GM23338 (cell line): Measurements from ENCODE around the gene EXOSC1.

Experiments
- CREB1 ChIP-seq: fragments of 250-450 bp; sonication (Bioruptor Pico); IDR thresholded peaks from 2 replicates; pipeline ENCODE4 v1.5.0; 2020; ENCODE audit warnings: low read depth, mild to moderate bottlenecking, moderate library complexity
- EZH2 ChIP-seq: fragments of 200-600 bp; sonication (generic); IDR thresholded peaks from one replicate; pipeline ENCODE4 v1.8.0; 2017; ENCODE audit warnings: antibody characterized with exemption, mild to moderate bottlenecking, low read depth; ENCODE audit not compliant: unreplicated experiment
- POLR2AphosphoS5 ChIP-seq: IDR thresholded peaks from 2 replicates; pipeline ENCODE4 v1.6.1; 2016; ENCODE audit warnings: antibody characterized with exemption, low read depth
- TF ChIP-seq, protein P1 (sequence below), 2 experiments: fragments of 200-600 bp in 1 of 2; sonication (generic) in 1 of 2; conservative IDR thresholded peaks; 2 replicates each; pipeline versions ENCODE4 v1.5.1 to v1.6.1; 2016 to 2017; ENCODE audit warnings: antibody characterized with exemption in 2 of 2, low read depth in 2 of 2, mild to moderate bottlenecking in 2 of 2, moderate library complexity in 1 of 2
- TF ChIP-seq, protein P2 (sequence below): IDR thresholded peaks from one replicate; pipeline ENCODE4 v1.6.1; 2018; ENCODE audit warnings: antibody characterized with exemption; ENCODE audit not compliant: unreplicated experiment
- TF ChIP-seq, protein P3 (sequence below): IDR thresholded peaks from 2 replicates; pipeline ENCODE4 v1.6.1; 2016; ENCODE audit warnings: antibody characterized with exemption

DNA sequence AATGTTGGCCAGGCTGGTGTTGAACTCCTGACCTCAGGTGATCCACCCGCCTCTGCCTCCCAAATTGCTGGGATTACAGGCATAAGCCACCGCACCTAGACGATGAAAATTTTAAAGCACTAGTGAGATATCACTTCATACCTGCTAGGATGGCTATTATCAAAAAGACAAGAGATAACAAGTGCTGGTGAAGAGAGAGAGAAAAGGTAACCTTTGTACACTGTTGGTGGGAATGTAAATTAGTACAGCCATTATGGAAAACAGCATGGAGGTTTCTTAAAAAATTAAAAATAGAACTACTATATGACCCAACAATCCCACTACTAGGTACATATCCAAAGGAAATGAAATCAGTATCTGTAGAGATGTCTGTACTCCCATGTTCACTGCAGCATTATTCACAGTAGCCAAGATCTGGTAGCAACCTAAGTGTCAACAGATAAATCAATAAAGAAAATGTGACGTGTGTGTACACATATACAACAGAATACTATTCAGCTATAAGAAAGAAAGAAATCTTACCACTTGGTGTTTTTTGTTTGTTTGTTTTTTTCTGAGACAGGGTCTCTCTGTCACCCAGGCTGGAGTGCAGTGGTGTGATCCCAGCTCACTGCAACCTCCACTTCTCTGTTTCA, 40.0 kb upstream of the EXOSC1 start:
- TF ChIP-seq, protein P1, sequence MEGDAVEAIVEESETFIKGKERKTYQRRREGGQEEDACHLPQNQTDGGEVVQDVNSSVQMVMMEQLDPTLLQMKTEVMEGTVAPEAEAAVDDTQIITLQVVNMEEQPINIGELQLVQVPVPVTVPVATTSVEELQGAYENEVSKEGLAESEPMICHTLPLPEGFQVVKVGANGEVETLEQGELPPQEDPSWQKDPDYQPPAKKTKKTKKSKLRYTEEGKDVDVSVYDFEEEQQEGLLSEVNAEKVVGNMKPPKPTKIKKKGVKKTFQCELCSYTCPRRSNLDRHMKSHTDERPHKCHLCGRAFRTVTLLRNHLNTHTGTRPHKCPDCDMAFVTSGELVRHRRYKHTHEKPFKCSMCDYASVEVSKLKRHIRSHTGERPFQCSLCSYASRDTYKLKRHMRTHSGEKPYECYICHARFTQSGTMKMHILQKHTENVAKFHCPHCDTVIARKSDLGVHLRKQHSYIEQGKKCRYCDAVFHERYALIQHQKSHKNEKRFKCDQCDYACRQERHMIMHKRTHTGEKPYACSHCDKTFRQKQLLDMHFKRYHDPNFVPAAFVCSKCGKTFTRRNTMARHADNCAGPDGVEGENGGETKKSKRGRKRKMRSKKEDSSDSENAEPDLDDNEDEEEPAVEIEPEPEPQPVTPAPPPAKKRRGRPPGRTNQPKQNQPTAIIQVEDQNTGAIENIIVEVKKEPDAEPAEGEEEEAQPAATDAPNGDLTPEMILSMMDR (conservative IDR thresholded peaks at IDR 0.05; ENCODE audit: low read depth in 2 of 2) = no peak
- TF ChIP-seq POLR2AphosphoS5 (no peak), EZH2 (no peak), CREB1 (CRISPR knock-in tag) (no peak)
- TF ChIP-seq, protein P2, sequence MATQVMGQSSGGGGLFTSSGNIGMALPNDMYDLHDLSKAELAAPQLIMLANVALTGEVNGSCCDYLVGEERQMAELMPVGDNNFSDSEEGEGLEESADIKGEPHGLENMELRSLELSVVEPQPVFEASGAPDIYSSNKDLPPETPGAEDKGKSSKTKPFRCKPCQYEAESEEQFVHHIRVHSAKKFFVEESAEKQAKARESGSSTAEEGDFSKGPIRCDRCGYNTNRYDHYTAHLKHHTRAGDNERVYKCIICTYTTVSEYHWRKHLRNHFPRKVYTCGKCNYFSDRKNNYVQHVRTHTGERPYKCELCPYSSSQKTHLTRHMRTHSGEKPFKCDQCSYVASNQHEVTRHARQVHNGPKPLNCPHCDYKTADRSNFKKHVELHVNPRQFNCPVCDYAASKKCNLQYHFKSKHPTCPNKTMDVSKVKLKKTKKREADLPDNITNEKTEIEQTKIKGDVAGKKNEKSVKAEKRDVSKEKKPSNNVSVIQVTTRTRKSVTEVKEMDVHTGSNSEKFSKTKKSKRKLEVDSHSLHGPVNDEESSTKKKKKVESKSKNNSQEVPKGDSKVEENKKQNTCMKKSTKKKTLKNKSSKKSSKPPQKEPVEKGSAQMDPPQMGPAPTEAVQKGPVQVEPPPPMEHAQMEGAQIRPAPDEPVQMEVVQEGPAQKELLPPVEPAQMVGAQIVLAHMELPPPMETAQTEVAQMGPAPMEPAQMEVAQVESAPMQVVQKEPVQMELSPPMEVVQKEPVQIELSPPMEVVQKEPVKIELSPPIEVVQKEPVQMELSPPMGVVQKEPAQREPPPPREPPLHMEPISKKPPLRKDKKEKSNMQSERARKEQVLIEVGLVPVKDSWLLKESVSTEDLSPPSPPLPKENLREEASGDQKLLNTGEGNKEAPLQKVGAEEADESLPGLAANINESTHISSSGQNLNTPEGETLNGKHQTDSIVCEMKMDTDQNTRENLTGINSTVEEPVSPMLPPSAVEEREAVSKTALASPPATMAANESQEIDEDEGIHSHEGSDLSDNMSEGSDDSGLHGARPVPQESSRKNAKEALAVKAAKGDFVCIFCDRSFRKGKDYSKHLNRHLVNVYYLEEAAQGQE = no peak
- TF ChIP-seq, protein P3, sequence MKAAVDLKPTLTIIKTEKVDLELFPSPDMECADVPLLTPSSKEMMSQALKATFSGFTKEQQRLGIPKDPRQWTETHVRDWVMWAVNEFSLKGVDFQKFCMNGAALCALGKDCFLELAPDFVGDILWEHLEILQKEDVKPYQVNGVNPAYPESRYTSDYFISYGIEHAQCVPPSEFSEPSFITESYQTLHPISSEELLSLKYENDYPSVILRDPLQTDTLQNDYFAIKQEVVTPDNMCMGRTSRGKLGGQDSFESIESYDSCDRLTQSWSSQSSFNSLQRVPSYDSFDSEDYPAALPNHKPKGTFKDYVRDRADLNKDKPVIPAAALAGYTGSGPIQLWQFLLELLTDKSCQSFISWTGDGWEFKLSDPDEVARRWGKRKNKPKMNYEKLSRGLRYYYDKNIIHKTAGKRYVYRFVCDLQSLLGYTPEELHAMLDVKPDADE = no peak
